OCI-LY3 (cell line): ENCODE results near the gene BCDIN3D.
"Not testable (repeated sequence)": the region's sequence is repeated elsewhere in the genome, so short reads cannot be mapped to it uniquely, and the experiment has no call there.

Source experiments
- H2AFZ ChIP-seq: fragments of 200-600, 300-600 bp; shearing (Covaris generic); 2 replicates; pipeline ENCODE4 v1.6.0; 2014; ENCODE audit warnings: antibody characterized with exemption, low read depth, low read length
- H3K27ac ChIP-seq: fragments of 200-600, 300-600 bp; sonication (generic); 2 replicates; pipeline ENCODE4 v1.5.1; 2014; ENCODE audit warnings: mild to moderate bottlenecking, low read length, moderate library complexity, mixed read lengths
- H3K27me3 ChIP-seq: fragments of 200-600, 300-600 bp; sonication (generic); 2 replicates; pipeline ENCODE4 v1.6.1; 2014; ENCODE audit warnings: low read depth, low read length, mixed read lengths
- H3K36me3 ChIP-seq: fragments of 200-600, 300-600 bp; sonication (generic); replicated peaks from 2 replicates; pipeline ENCODE3; 2014; ENCODE audit warnings: low read depth, low read length, mixed read lengths
- H3K4me1 ChIP-seq: fragments of 300-600, 200-600 bp; sonication (generic); 2 replicates; pipeline ENCODE4 v1.6.1; 2014; ENCODE audit warnings: low read length, mixed read lengths
- H3K4me2 ChIP-seq: fragments of 200-600, 300-600 bp; sonication (generic); 2 replicates; pipeline ENCODE4 v1.6.1; 2014; ENCODE audit warnings: low read length, mixed read lengths
- H3K4me3 ChIP-seq: fragments of 300-600, 200-600 bp; sonication (generic); 2 replicates; pipeline ENCODE4 v1.5.1; 2014; ENCODE audit warnings: antibody characterized with exemption, mild to moderate bottlenecking, low read length, moderate library complexity
- H3K79me2 ChIP-seq: fragments of 300-600, 200-600 bp; shearing (Covaris generic); 2 replicates; pipeline ENCODE4 v1.6.1; 2014; ENCODE audit warnings: mild to moderate bottlenecking, low read length, mixed read lengths
- H3K9ac ChIP-seq: fragments of 300-600, 200-600 bp; shearing (Covaris generic); 2 replicates; pipeline ENCODE4 v1.6.0; 2014; ENCODE audit warnings: mild to moderate bottlenecking, low read length, moderate library complexity
- H3K9me3 ChIP-seq: fragments of 200-600, 300-600 bp; shearing (Covaris generic); 2 replicates; pipeline ENCODE4 v1.6.1; 2014; ENCODE audit warnings: low read length, mixed read lengths; ENCODE audit not compliant: insufficient read depth
- H4K20me1 ChIP-seq: fragments of 200-600, 300-600 bp; sonication (generic); 2 replicates; pipeline ENCODE4 v1.6.1; 2016; ENCODE audit warnings: low read length, mixed read lengths; ENCODE audit not compliant: insufficient read depth
- CTCF ChIP-seq: fragments of 200-600, 300-600 bp; sonication (generic); IDR thresholded peaks from 2 replicates; pipeline ENCODE4 v1.5.1; 2014; ENCODE audit warnings: antibody characterized with exemption, low read length, low read depth
- EZH2phosphoT487 ChIP-seq: fragments of 200-600 bp; shearing (Covaris generic); IDR thresholded peaks from 2 replicates; pipeline ENCODE4 v1.6.1; 2018; ENCODE audit warnings: antibody characterized with exemption, mixed run types, low read depth

The BCDIN3D gene

GRCh38 chr12:49865109-49865781, 22.3 kb upstream of the BCDIN3D start:
- H3K9me3 ChIP-seq = no peaks in the 10 kb centered on the region
- no peaks in the 10 kb centered on the region for H4K20me1 ChIP-seq
- H3K27me3 ChIP-seq = peaks cover 6% of the 10 kb centered on the region; the same call in 1 of the 2 replicates
- no peak for TF ChIP-seq EZH2phosphoT487
- no peak for TF ChIP-seq CTCF
- no peaks in the 10 kb centered on the region for H3K36me3 ChIP-seq
- no peak overlapping the region for H3K4me2 ChIP-seq
- no peak overlapping the region for H3K4me3 ChIP-seq
- H3K4me1 ChIP-seq = no peaks in the 10 kb centered on the region
- no peaks in the 10 kb centered on the region for H3K79me2 ChIP-seq
- H2AFZ ChIP-seq = no peak overlapping the region
- no peak overlapping the region for H3K9ac ChIP-seq
- no peak overlapping the region for H3K27ac ChIP-seq

- H3K4me3 ChIP-seq = no peak overlapping the region
- H3K4me1 ChIP-seq = no peaks in the 10 kb centered on the region
- peaks cover 6% of the 10 kb centered on the region; the same call in 1 of the 2 replicates for H3K27me3 ChIP-seq
- H3K9ac ChIP-seq = no peak overlapping the region
- no peaks in the 10 kb centered on the region for H3K36me3 ChIP-seq
- no peak overlapping the region for H3K4me2 ChIP-seq
- no peaks in the 10 kb centered on the region for H3K9me3 ChIP-seq
- no peak overlapping the region for H2AFZ ChIP-seq
- H3K27ac ChIP-seq = no peak overlapping the region
- H4K20me1 ChIP-seq = no peaks in the 10 kb centered on the region
- TF ChIP-seq EZH2phosphoT487 = no peak
- TF ChIP-seq CTCF = no peak
- no peaks in the 10 kb centered on the region for H3K79me2 ChIP-seq
These were observed 21.8 kb upstream of the BCDIN3D start for GRCh38 chr12:49864798-49865090.

- Histone ChIP-seq H3K9ac (no peak overlapping the region), H3K4me3 (no peak overlapping the region), H3K79me2 (no peaks in the 10 kb centered on the region), H3K4me2 (no peak overlapping the region), H3K4me1 (no peaks in the 10 kb centered on the region), H3K27ac (no peak overlapping the region), H3K27me3 (peaks cover 6% of the 10 kb centered on the region; the same call in 1 of the 2 replicates), H4K20me1 (no peaks in the 10 kb centered on the region), H2AFZ (no peak overlapping the region), H3K9me3 (no peaks in the 10 kb centered on the region), H3K36me3 (no peaks in the 10 kb centered on the region)
- TF ChIP-seq CTCF = no peak
- TF ChIP-seq EZH2phosphoT487 = no peak
These were observed 21.3 kb upstream of the BCDIN3D start for GRCh38 chr12:49863946-49864797.

GRCh38 chr12:49860921-49861320, 18.0 kb upstream of the BCDIN3D start:
- H3K27me3 ChIP-seq, H3K79me2 ChIP-seq, H3K4me1 ChIP-seq, H3K9me3 ChIP-seq, H3K27ac ChIP-seq, H3K4me3 ChIP-seq, H3K9ac ChIP-seq, H2AFZ ChIP-seq, H4K20me1 ChIP-seq, H3K36me3 ChIP-seq, H3K4me2 ChIP-seq: not testable (repeated sequence)

- H3K79me2 ChIP-seq, H3K9me3 ChIP-seq, H3K9ac ChIP-seq, H4K20me1 ChIP-seq, H3K27ac ChIP-seq, H3K36me3 ChIP-seq, H3K4me3 ChIP-seq, H3K4me1 ChIP-seq, H3K4me2 ChIP-seq, H3K27me3 ChIP-seq, H2AFZ ChIP-seq: not testable (repeated sequence)
These were observed 13.0 kb upstream of the BCDIN3D start for GRCh38 chr12:49855890-49856289.
